Osteoblast (primary cell): Measurements from ENCODE around the gene CADPS2. TPM values are rescaled to one million over a fixed set of nuclear protein-coding genes. Genes with fewer than 3 reads are reported as not detected.

ENCODE experiments used
- DNase-seq: peaks from one replicate; pipeline ENCODE4 v3.0.0; 2011; ENCODE audit warnings: low spot score, mixed read lengths; ENCODE audit not compliant: insufficient read length; ENCODE audit errors: missing footprints
- H2AFZ ChIP-seq: 2 replicates; pipeline ENCODE4 v1.6.0; 2011; ENCODE audit warnings: mild to moderate bottlenecking, low read length
- H3K27ac ChIP-seq: 2 replicates; pipeline ENCODE4 v1.5.1; 2011; ENCODE audit warnings: mild to moderate bottlenecking, low read depth, low read length, moderate library complexity
- H3K27me3 ChIP-seq: 2 replicates; pipeline ENCODE4 v1.6.0; 2012; ENCODE audit warnings: mild to moderate bottlenecking, control low read depth, inconsistent platforms, low read length, moderate library complexity; ENCODE audit not compliant: insufficient read depth
- H3K36me3 ChIP-seq: 2 replicates; pipeline ENCODE4 v1.5.1; 2011; ENCODE audit warnings: mild to moderate bottlenecking, low read length, control low read depth, moderate library complexity; ENCODE audit not compliant: insufficient read depth
- H3K4me1 ChIP-seq: 2 replicates; pipeline ENCODE4 v1.5.1; 2011; ENCODE audit warnings: mild to moderate bottlenecking, low read length, control low read depth, moderate library complexity; ENCODE audit not compliant: insufficient read depth
- H3K4me2 ChIP-seq: 2 replicates; pipeline ENCODE4 v1.6.0; 2011; ENCODE audit warnings: mild to moderate bottlenecking, low read length; ENCODE audit not compliant: insufficient read depth
- H3K4me3 ChIP-seq: fragments of 200-600 bp; sonication (generic); 3 replicates; pipeline ENCODE4 v1.5.1; 2012; ENCODE audit warnings: mild to moderate bottlenecking, low read length, inconsistent platforms; ENCODE audit not compliant: insufficient read depth
- H3K79me2 ChIP-seq: 2 replicates; pipeline ENCODE4 v1.6.0; 2012; ENCODE audit warnings: mild to moderate bottlenecking, low read length, control low read depth, inconsistent platforms; ENCODE audit not compliant: insufficient read depth
- H3K9me3 ChIP-seq: 2 replicates; pipeline ENCODE4 v1.5.1; 2011; ENCODE audit warnings: low read depth, low read length, control low read depth
- H4K20me1 ChIP-seq: 2 replicates; pipeline ENCODE4 v1.6.0; 2012; ENCODE audit warnings: mild to moderate bottlenecking, low read length, control low read depth; ENCODE audit not compliant: insufficient read depth
- total RNA-seq: library from RNA; depleted of rRNA; stranded (reverse); fragments of >200 nt; gene quantifications from 2 replicates; pipeline ENCODE4 v1.2.3, GENCODE V29; 2012
- TF ChIP-seq, protein P1 (sequence below): IDR thresholded peaks from 2 replicates; pipeline ENCODE4 v1.5.1; 2011; ENCODE audit warnings: mild to moderate bottlenecking, low read depth, low read length, moderate library complexity; ENCODE audit errors: extremely low read depth

The CADPS2 gene
- total RNA-seq, 1 donor = 21.7 TPM

DNA sequence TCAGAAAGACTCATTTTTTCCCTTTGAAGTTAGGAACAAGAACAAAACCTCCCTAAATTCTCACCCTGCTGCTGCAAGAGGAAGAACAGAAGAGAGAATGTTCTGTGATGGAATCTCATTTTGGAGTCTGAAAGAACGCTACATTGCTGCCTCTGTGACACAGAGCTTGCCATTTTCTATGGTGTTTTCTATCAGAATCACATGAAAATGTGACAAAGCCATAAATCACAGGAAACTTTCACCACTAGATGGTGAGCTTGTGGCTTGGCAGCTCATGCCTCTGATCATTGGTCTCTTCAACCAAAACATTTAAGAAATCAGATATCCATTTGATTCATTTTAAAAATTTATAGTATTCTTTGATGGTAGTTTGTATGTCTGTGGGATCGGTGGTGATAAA lies 82.9 kb downstream of the CADPS2 start:
- no peaks in the 10 kb centered on the region for H3K27me3 ChIP-seq
- no peak overlapping the region for H2AFZ ChIP-seq
- no peaks in the 10 kb centered on the region for H4K20me1 ChIP-seq
- no peaks in the 10 kb centered on the region for H3K36me3 ChIP-seq
- H3K9me3 ChIP-seq = no peaks in the 10 kb centered on the region
- H3K27ac ChIP-seq = no peak overlapping the region
- no peak for DNase-seq
- no peaks in the 10 kb centered on the region for H3K79me2 ChIP-seq
- no peak overlapping the region for H3K4me3 ChIP-seq
- H3K4me2 ChIP-seq = no peak overlapping the region
- no peaks in the 10 kb centered on the region for H3K4me1 ChIP-seq
- TF ChIP-seq, protein P1, sequence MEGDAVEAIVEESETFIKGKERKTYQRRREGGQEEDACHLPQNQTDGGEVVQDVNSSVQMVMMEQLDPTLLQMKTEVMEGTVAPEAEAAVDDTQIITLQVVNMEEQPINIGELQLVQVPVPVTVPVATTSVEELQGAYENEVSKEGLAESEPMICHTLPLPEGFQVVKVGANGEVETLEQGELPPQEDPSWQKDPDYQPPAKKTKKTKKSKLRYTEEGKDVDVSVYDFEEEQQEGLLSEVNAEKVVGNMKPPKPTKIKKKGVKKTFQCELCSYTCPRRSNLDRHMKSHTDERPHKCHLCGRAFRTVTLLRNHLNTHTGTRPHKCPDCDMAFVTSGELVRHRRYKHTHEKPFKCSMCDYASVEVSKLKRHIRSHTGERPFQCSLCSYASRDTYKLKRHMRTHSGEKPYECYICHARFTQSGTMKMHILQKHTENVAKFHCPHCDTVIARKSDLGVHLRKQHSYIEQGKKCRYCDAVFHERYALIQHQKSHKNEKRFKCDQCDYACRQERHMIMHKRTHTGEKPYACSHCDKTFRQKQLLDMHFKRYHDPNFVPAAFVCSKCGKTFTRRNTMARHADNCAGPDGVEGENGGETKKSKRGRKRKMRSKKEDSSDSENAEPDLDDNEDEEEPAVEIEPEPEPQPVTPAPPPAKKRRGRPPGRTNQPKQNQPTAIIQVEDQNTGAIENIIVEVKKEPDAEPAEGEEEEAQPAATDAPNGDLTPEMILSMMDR = no peak

DNA sequence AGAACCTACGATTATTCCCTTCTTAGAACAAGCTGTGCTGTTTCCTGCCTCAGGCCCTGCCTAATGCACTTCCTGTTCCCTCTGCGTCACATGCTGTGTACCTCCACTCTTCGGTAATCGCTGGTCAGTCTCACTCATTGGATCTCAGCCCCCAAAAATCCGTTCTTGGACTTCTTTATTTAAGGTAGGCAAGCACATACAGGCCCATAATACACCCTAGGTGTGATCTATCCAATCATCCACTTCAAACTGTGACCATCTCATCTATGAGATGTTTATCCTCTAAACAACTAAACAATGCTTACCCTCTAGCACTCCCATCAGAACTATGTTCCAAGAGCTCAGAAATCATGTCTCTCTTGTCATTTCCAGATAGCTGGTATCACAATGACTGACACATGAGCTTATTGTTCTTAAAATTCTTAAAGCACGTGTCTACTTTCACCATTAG lies 83.9 kb downstream of the CADPS2 start:
- Histone ChIP-seq H3K4me1 (no peaks in the 10 kb centered on the region), H3K36me3 (no peaks in the 10 kb centered on the region), H3K27ac (no peak overlapping the region), H3K4me2 (no peak overlapping the region), H3K4me3 (no peak overlapping the region), H3K27me3 (no peaks in the 10 kb centered on the region), H3K9me3 (no peaks in the 10 kb centered on the region), H2AFZ (no peak overlapping the region), H3K79me2 (no peaks in the 10 kb centered on the region), H4K20me1 (no peaks in the 10 kb centered on the region)
- TF ChIP-seq, protein P1 = no peak
- DNase-seq = no peak

DNA sequence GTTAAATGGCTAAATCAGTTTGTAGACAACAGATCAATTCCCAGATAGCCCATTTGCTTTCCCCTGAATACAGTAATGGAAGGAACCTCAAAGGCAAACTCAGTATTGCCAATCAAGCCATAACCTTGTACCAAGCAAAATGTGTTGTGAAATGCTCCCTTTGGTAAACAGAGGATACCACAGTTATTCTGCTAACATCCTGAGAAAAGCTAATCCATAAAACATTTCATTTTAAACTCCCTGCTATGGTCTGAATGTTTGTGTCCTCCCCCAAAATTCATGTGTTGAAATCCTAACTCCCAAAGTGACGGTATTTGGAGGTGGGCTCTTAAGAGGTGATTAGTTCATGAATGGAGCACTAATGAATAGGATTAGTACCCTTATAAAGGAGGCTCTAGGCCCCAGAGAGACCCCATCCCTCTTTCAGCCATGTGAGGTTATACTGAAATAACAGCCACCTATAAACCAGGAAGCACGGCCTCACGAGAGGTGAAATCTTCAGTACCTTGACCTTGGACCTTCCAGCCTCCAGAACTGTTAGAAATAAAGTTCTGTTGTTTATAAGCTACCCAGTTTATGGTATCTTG lies 94.2 kb downstream of the CADPS2 start:
- Histone ChIP-seq H2AFZ (no peak overlapping the region), H3K4me1 (no peaks in the 10 kb centered on the region), H3K79me2 (no peaks in the 10 kb centered on the region), H3K27ac (no peak overlapping the region), H3K4me3 (no peak overlapping the region), H3K9me3 (no peaks in the 10 kb centered on the region), H3K27me3 (no peaks in the 10 kb centered on the region), H4K20me1 (no peaks in the 10 kb centered on the region), H3K36me3 (no peaks in the 10 kb centered on the region), H3K4me2 (no peak overlapping the region)
- no peak for DNase-seq
- TF ChIP-seq, protein P1 = no peak

DNA sequence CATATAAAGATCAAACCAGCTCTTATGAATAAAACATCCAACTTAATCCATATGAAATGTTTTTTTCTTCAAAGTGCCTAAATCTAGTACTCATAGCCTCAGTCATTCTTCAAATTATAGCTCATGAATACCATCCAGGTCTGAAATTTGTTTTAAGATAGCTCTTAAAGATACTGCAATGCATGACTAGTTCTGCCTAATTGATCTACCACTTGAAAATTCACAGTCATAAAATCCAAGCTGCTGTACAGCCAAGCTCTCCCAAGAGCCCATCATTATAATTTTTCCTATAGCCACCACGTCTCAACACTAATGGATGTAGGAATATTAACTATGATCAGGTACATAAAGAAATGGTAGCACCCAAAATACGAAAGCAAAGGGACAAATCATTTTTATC lies 95.7 kb downstream of the CADPS2 start:
- Histone ChIP-seq H3K36me3 (no peaks in the 10 kb centered on the region), H3K4me1 (no peaks in the 10 kb centered on the region), H3K27ac (no peak overlapping the region), H3K79me2 (no peaks in the 10 kb centered on the region), H4K20me1 (no peaks in the 10 kb centered on the region), H2AFZ (no peak overlapping the region), H3K9me3 (no peaks in the 10 kb centered on the region), H3K4me2 (no peak overlapping the region), H3K4me3 (no peak overlapping the region), H3K27me3 (no peaks in the 10 kb centered on the region)
- no peak for DNase-seq
- TF ChIP-seq, protein P1 = no peak
